Measurements from ENCODE around the gene FBXO46.

- TF ChIP-seq POLR2A (IDR thresholded peaks at IDR 0.05) (no peak), CTCF (IDR thresholded peaks at IDR 0.05) (no peak), POLR2AphosphoS5 (IDR thresholded peaks at IDR 0.05) (no peak)
These were observed 16.8 kb upstream of the FBXO46 start for GRCh38 chr19:45747513-45747912.
